ENCODE results near the gene REC8.

Gene REC8

DNA sequence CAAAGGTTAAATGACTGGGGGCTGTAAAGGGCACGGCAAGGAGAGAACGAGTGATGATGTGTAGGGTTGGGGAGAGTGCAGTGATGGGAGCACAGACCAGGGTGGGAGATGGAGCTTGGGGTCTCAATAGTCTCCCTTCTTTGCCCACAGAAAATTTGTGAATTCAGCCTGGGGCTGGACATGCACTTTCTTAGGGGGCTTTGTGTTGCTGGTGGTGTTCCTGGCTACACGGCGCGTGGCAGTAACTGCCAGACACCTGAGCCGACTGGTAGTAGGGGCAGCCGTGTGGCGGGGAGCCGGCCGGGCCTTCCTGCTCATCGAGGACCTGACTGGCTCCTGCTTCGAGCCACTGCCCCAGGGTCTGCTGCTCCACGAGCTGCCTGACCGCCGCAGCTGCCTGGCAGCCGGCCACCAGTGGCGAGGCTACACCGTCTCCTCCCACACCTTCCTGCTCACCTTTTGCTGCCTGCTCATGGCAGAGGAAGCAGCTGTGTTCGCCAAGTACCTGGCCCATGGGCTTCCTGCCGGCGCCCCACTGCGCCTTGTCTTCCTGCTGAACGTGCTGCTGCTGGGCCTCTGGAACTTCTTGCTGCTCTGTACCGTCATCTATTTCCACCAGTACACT lies 39.7 kb upstream of the REC8 start:
- no peaks in the 10 kb centered on the region for H3K36me3 ChIP-seq (ENCODE audit: control insufficient read depth, insufficient read depth, low read length)
- H3K27me3 ChIP-seq (ENCODE audit: control insufficient read depth, insufficient read depth, low read length): no peaks in the 10 kb centered on the region
- no peak overlapping the region for H3K9ac ChIP-seq (ENCODE audit: low read depth, low read length)
- no peaks in the 10 kb centered on the region for H3K9me3 ChIP-seq (ENCODE audit: control insufficient read depth, insufficient read depth, low read length)
- no peak overlapping the region for H3K4me3 ChIP-seq (ENCODE audit: low read depth, low read length)
- H3K4me1 ChIP-seq (ENCODE audit: control insufficient read depth, insufficient read depth, low read length): peaks cover 6% of the 10 kb centered on the region

GRCh38 chr14:24132976-24133375 lies 38.9 kb upstream of the REC8 start:
- no peak overlapping the region for H3K9ac ChIP-seq (ENCODE audit: low read depth, low read length)
- H3K36me3 ChIP-seq (ENCODE audit: control insufficient read depth, insufficient read depth, low read length): peaks cover 2% of the 10 kb centered on the region

DNA sequence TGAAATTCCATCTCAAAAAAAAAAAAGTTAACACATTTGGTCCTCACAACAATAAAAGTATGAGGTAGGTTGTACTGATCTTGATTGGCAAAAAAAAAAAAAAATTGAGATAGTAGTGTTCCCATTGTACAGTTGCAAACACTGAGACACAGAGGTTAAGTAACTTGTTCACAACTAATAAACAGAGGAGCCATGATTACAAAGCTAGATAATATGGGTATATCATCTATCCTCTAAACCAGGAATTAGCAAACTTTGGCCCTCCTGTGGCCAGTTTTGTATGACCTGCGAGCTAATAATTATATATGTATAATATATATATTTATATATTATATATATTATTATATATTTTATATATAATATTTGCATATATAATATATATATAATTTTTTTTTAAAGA lies 38.1 kb upstream of the REC8 start:
- Histone ChIP-seq H3K36me3 (ENCODE audit: control insufficient read depth, insufficient read depth, low read length) (peaks cover 9% of the 10 kb centered on the region), H3K9me3 (ENCODE audit: control insufficient read depth, insufficient read depth, low read length) (no peaks in the 10 kb centered on the region), H3K4me1 (ENCODE audit: control insufficient read depth, insufficient read depth, low read length) (peaks cover 7% of the 10 kb centered on the region), H3K4me3 (ENCODE audit: low read depth, low read length) (no peak overlapping the region), H3K27me3 (ENCODE audit: control insufficient read depth, insufficient read depth, low read length) (no peaks in the 10 kb centered on the region), H3K9ac (ENCODE audit: low read depth, low read length) (no peak overlapping the region)

More at GRCh38 chr14:24132976-24133375, 38.9 kb upstream of the REC8 start:
- H3K4me1 ChIP-seq (ENCODE audit: control insufficient read depth, insufficient read depth, low read length): peaks cover 7% of the 10 kb centered on the region
- H3K4me3 ChIP-seq (ENCODE audit: low read depth, low read length): no peak overlapping the region
- H3K27me3 ChIP-seq (ENCODE audit: control insufficient read depth, insufficient read depth, low read length): no peaks in the 10 kb centered on the region
- no peaks in the 10 kb centered on the region for H3K9me3 ChIP-seq (ENCODE audit: control insufficient read depth, insufficient read depth, low read length)

- H3K36me3 ChIP-seq (ENCODE audit: control insufficient read depth, insufficient read depth, low read length): peaks cover 18% of the 10 kb centered on the region
- H3K4me3 ChIP-seq (ENCODE audit: low read depth, low read length): peak overlapping the region; percentile 76
- H3K4me1 ChIP-seq (ENCODE audit: control insufficient read depth, insufficient read depth, low read length): peaks cover 11% of the 10 kb centered on the region
- no peaks in the 10 kb centered on the region for H3K9me3 ChIP-seq (ENCODE audit: control insufficient read depth, insufficient read depth, low read length)
- H3K27me3 ChIP-seq (ENCODE audit: control insufficient read depth, insufficient read depth, low read length): no peaks in the 10 kb centered on the region
- peak overlapping the region; percentile 38 for H3K9ac ChIP-seq (ENCODE audit: low read depth, low read length)
These were observed 36.4 kb upstream of the REC8 start for GRCh38 chr14:24135584-24135833.

DNA sequence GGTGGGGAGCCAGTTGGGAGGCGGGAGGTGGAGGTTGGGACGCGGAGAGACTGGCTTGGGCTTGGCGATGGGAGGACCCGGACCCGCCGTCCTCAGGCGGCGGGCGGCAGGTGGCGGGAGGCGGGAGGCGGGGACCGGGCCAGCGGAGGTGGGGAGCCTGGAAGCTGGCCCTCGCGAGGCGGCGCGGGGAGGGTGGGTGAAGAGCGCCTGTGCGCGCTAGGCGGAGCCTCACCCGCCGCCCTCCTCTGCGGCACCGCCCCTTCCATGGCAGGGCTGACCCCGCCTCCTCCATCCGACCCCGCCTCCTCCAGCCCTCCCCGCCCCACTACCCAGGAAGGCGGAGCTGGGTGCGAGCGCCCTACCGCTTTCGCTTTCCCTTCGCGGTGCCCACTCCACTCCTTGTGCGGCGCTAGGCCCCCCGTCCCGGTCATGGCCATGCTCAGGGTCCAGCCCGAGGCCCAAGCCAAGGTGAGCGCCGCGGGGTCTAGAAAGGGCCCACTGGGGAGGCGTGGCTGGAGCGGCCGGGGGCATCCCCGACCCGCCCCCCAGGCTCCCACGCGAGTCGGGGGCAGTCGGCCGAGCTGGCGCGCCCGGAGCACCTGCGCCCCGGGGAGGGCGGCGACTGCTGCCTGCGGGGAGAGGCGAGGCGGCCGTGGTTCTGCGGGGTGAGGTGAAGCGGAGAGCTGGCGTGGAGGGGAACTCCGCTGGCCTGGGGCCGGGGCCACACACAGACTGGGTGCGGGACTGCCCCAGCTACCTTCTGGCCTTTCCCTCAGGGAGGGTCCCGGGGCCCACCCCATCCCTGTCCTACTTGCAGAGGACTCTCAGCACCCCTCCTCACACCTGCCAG lies 35.8 kb upstream of the REC8 start, which contains the start of gene PSME1:
PSME1 (plus strand) TSS at position 361 of the 850 bp plus-strand sequence; CDS start at position 430, 69 bp downstream.
- peak within 1 kb of the TSS; percentile 76 for H3K4me3 ChIP-seq (ENCODE audit: low read depth, low read length)
- H3K36me3 ChIP-seq (ENCODE audit: control insufficient read depth, insufficient read depth, low read length): peaks cover 20% of the 10 kb centered on the region
- H3K9ac ChIP-seq (ENCODE audit: low read depth, low read length): peak within 1 kb of the TSS; percentile 38
- no peaks in the 10 kb centered on the region for H3K9me3 ChIP-seq (ENCODE audit: control insufficient read depth, insufficient read depth, low read length)
- peaks cover 11% of the 10 kb centered on the region for H3K4me1 ChIP-seq (ENCODE audit: control insufficient read depth, insufficient read depth, low read length)
- no peaks in the 10 kb centered on the region for H3K27me3 ChIP-seq (ENCODE audit: control insufficient read depth, insufficient read depth, low read length)

- Histone ChIP-seq H3K36me3 (ENCODE audit: control insufficient read depth, insufficient read depth, low read length) (peaks cover 20% of the 10 kb centered on the region), H3K9me3 (ENCODE audit: control insufficient read depth, insufficient read depth, low read length) (no peaks in the 10 kb centered on the region), H3K4me1 (ENCODE audit: control insufficient read depth, insufficient read depth, low read length) (peaks cover 10% of the 10 kb centered on the region), H3K9ac (ENCODE audit: low read depth, low read length) (peak overlapping the region; percentile 37), H3K4me3 (ENCODE audit: low read depth, low read length) (peak overlapping the region; percentile 75), H3K27me3 (ENCODE audit: control insufficient read depth, insufficient read depth, low read length) (no peaks in the 10 kb centered on the region)
These were observed 35.0 kb upstream of the REC8 start for GRCh38 chr14:24136684-24137528.

DNA sequence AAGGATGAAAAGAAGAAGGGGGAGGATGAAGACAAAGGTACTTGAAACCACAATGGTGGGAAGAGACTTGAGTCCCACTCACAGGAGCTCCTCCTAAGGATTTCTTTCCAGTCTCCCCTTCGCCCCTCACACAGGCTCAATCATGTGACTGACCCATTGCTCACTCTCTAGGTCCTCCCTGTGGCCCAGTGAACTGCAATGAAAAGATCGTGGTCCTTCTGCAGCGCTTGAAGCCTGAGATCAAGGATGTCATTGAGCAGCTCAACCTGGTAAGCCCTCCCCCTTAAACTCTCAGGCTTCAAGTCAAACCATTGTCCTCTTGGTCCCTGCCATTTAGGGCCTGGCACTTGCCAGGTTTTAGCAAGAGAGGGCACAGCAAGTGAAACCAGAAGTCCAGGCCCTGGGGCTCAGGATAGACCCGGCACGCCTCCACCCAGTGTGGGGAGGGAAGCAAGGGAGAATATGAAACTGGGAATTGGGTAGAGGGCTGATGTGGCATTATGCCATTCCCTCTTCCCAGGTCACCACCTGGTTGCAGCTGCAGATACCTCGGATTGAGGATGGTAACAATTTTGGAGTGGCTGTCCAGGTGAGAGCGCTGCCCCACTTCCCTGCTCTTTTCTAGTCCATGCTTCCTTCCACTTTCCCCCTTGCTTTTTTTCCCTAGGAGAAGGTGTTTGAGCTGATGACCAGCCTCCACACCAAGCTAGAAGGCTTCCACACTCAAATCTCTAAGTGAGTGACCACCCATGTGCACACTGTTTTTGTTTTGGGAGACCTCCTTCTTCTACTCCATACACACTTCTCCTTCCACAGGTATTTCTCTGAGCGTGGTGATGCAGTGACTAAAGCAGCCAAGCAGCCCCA lies 34.1 kb upstream of the REC8 start:
- Histone ChIP-seq H3K36me3 (ENCODE audit: control insufficient read depth, insufficient read depth, low read length) (peaks cover 20% of the 10 kb centered on the region), H3K9ac (ENCODE audit: low read depth, low read length) (no peak overlapping the region)

GRCh38 chr14:24138396-24139271 lies 33.2 kb upstream of the REC8 start:
- Histone ChIP-seq H3K36me3 (ENCODE audit: control insufficient read depth, insufficient read depth, low read length) (peaks cover 21% of the 10 kb centered on the region), H3K9me3 (ENCODE audit: control insufficient read depth, insufficient read depth, low read length) (no peaks in the 10 kb centered on the region), H3K4me3 (ENCODE audit: low read depth, low read length) (no peak overlapping the region), H3K4me1 (ENCODE audit: control insufficient read depth, insufficient read depth, low read length) (peaks cover 9% of the 10 kb centered on the region), H3K27me3 (ENCODE audit: control insufficient read depth, insufficient read depth, low read length) (no peaks in the 10 kb centered on the region), H3K9ac (ENCODE audit: low read depth, low read length) (no peak overlapping the region)

More for the DNA sequence above, 34.1 kb upstream of the REC8 start:
- Histone ChIP-seq H3K27me3 (ENCODE audit: control insufficient read depth, insufficient read depth, low read length) (no peaks in the 10 kb centered on the region), H3K4me3 (ENCODE audit: low read depth, low read length) (no peak overlapping the region), H3K4me1 (ENCODE audit: control insufficient read depth, insufficient read depth, low read length) (peaks cover 9% of the 10 kb centered on the region), H3K9me3 (ENCODE audit: control insufficient read depth, insufficient read depth, low read length) (no peaks in the 10 kb centered on the region)

GRCh38 chr14:24139272-24139934 lies 32.5 kb upstream of the REC8 start:
- no peaks in the 10 kb centered on the region for H3K27me3 ChIP-seq (ENCODE audit: control insufficient read depth, insufficient read depth, low read length)
- H3K36me3 ChIP-seq (ENCODE audit: control insufficient read depth, insufficient read depth, low read length): peaks cover 27% of the 10 kb centered on the region
- H3K4me1 ChIP-seq (ENCODE audit: control insufficient read depth, insufficient read depth, low read length): peaks cover 9% of the 10 kb centered on the region
- H3K9me3 ChIP-seq (ENCODE audit: control insufficient read depth, insufficient read depth, low read length): no peaks in the 10 kb centered on the region
- H3K4me3 ChIP-seq (ENCODE audit: low read depth, low read length): peak overlapping the region; percentile 18
- H3K9ac ChIP-seq (ENCODE audit: low read depth, low read length): no peak overlapping the region
